Measurements from ENCODE around the gene ZNF546.

GRCh38 chr19:40025938-40026596, 29.2 kb downstream of the ZNF546 start:
- TF ChIP-seq CTCF (IDR thresholded peaks at IDR 0.05; ENCODE audit: insufficient read depth, low read length, poor library complexity, severe bottlenecking), result no peak
- no peak for TF ChIP-seq EZH2phosphoT487 (conservative IDR thresholded peaks at IDR 0.05; ENCODE audit: low read length)

Data from SU-DHL-6 (cell line).